ENCODE measurements around the gene B4GALT4. TPM values are rescaled to one million over a fixed set of nuclear protein-coding genes. Genes with fewer than 3 reads are reported as not detected.

B4GALT4 gene
- total and polyA plus RNA-seq, 2 of the 4 experiments (the other 2 are of a cell fraction), result 27.0 to 30.3 TPM

- H2BK20ac ChIP-seq (ENCODE audit: low read depth, low read length), result no peak overlapping the region; the same call in 1 of the 2 replicates
- no peak overlapping the region for H2AK9ac ChIP-seq (replicated peaks; ENCODE audit: low read depth, low read length, poor library complexity)
- TF ChIP-seq BHLHE40 (IDR thresholded peaks at IDR 0.05; ENCODE audit: low read depth, low read length), result no peak
- no peak for TF ChIP-seq NFE2L2 (IDR thresholded peaks at IDR 0.05; ENCODE audit: low read depth, low read length)
- TF ChIP-seq SMC3 (IDR thresholded peaks at IDR 0.05; ENCODE audit: low read depth, low read length), result no peak
- TF ChIP-seq MXI1 (IDR thresholded peaks at IDR 0.05; ENCODE audit: borderline replicate concordance, low read depth, low read length), result no peak
- TF ChIP-seq, protein P1, sequence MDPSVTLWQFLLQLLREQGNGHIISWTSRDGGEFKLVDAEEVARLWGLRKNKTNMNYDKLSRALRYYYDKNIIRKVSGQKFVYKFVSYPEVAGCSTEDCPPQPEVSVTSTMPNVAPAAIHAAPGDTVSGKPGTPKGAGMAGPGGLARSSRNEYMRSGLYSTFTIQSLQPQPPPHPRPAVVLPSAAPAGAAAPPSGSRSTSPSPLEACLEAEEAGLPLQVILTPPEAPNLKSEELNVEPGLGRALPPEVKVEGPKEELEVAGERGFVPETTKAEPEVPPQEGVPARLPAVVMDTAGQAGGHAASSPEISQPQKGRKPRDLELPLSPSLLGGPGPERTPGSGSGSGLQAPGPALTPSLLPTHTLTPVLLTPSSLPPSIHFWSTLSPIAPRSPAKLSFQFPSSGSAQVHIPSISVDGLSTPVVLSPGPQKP (IDR thresholded peaks at IDR 0.05; ENCODE audit: borderline replicate concordance, low read depth, low read length), result no peak
- TF ChIP-seq FOS (IDR thresholded peaks at IDR 0.05; ENCODE audit: low read depth, low read length), result no peak
- no peak for TF ChIP-seq CTCF (conservative IDR thresholded peaks at IDR 0.05; ENCODE audit: low read depth, low read length)
- TF ChIP-seq CEBPB (IDR thresholded peaks at IDR 0.05; ENCODE audit: low read depth, low read length), result no peak
- TF ChIP-seq POLR2A (IDR thresholded peaks at IDR 0.05; ENCODE audit: low read depth, low read length), result no peak
- TF ChIP-seq RAD21 (IDR thresholded peaks at IDR 0.05; ENCODE audit: low read length), result no peak
- no peak for TF ChIP-seq CHD1 (IDR thresholded peaks at IDR 0.05; ENCODE audit: low read depth, low read length)
- TF ChIP-seq RFX5 (IDR thresholded peaks at IDR 0.05; ENCODE audit: low read depth, low read length), result no peak
- no peak for TF ChIP-seq RCOR1 (IDR thresholded peaks at IDR 0.05; ENCODE audit: insufficient replicate concordance, low read length)
- H3K9me3 ChIP-seq (ENCODE audit: control insufficient read depth, insufficient read depth, low read length), result no peaks in the 10 kb centered on the region
- POLR2A ChIA-PET (ENCODE audit: unreplicated experiment), result no interaction called here
- H3K14ac ChIP-seq (replicated peaks; ENCODE audit: low read depth, low read length), result 0 out of 2 replicates have a peak overlapping the region, but pooled peaks have one; percentile 28
- H3K4me2 ChIP-seq (ENCODE audit: low read depth, low read length), result peak overlapping the region; percentile 53; the same call in 1 of the 2 replicates
- H4K91ac ChIP-seq (ENCODE audit: insufficient read depth, low read depth, low read length), result peak overlapping the region; percentile 75; the same call in 1 of the 2 replicates
- H3K9ac ChIP-seq (ENCODE audit: low read depth, low read length), result peak overlapping the region; percentile 38; the same call in 1 of the 2 replicates
- peak overlapping the region; percentile 26 for H2AFZ ChIP-seq (replicated peaks; ENCODE audit: low read length, poor library complexity)
- H3K56ac ChIP-seq (ENCODE audit: extremely low read depth, insufficient read depth, low read length), result no peak overlapping the region
- H4K5ac ChIP-seq (ENCODE audit: low read depth, low read length), result peak overlapping the region; percentile 45; the same call in 1 of the 2 replicates
- no peak overlapping the region for H3K23ac ChIP-seq (ENCODE audit: low read depth, low read length)
- H4K20me1 ChIP-seq (ENCODE audit: insufficient read depth, low read length), result no peaks in the 10 kb centered on the region
- CTCF ChIA-PET, result no interaction called here
- H2BK120ac ChIP-seq (ENCODE audit: low read depth, low read length), result peak overlapping the region; percentile 28; the same call in 1 of the 2 replicates
- H3K9me1 ChIP-seq (ENCODE audit: insufficient read depth, low read length), result 0 out of 2 replicates have a peak, but pooled peaks cover 3% of the 10 kb centered on the region
- intact Hi-C loops (cut with micrococcal nuclease) (no loop called here), dilution Hi-C loops (cut with HindIII; ENCODE audit: low sequenced_read_pairs, unreplicated experiment) (no loop called here), in situ Hi-C loops (cut with MboI; ENCODE audit: low sequenced_read_pairs) (no loop called here)
- peak; percentile 42 for DNase-seq
- H3K4me3 ChIP-seq (ENCODE audit: insufficient read depth, low read depth, low read length), result no peak overlapping the region
- peak overlapping the region in 1 of 2 experiments; percentile 6; a peak in 1 of 4 replicates for H4K8ac ChIP-seq (ENCODE audit: low read depth in 2 of 2, low read length in 2 of 2)
- H3K4me1 ChIP-seq (ENCODE audit: control insufficient read depth, insufficient read depth, low read length), result peaks cover 4% of the 10 kb centered on the region; the same call in 1 of the 2 replicates
- BruUV-seq (replicated peaks), result no TSS peak
- H2AK5ac ChIP-seq (ENCODE audit: low read depth, low read length), result peak overlapping the region; percentile 49; the same call in 1 of the 2 replicates
- peak overlapping the region; percentile 53 for H2BK5ac ChIP-seq (ENCODE audit: low read depth, low read length, poor library complexity, severe bottlenecking)
- H2BK15ac ChIP-seq (ENCODE audit: low read depth, low read length), result peak overlapping the region; percentile 79; the same call in 2 of the 3 replicates
- H3K4ac ChIP-seq (ENCODE audit: low read depth, low read length), result no peak overlapping the region
- no peaks in the 10 kb centered on the region for H3K79me1 ChIP-seq (ENCODE audit: low read depth in 1 of 2, low read length in 2 of 2)
- H3K27me3 ChIP-seq (ENCODE audit: control insufficient read depth, insufficient read depth, low read length), result no peaks in the 10 kb centered on the region
- peak; percentile 78 for ATAC-seq (ENCODE audit: low read depth)
- H3K36me3 ChIP-seq (ENCODE audit: control insufficient read depth, insufficient read depth, low read length), result no peaks in the 10 kb centered on the region
- WGBS, 2 experiments (ENCODE audit: extremely low coverage in 2 of 2, insufficient read length in 1 of 2), result 67% methylated on average over 1 of the region's 3 CpGs; no CpG with 5 or more reads in 1 of the 2 experiments
- H3K27ac ChIP-seq (ENCODE audit: insufficient read depth, low read length), result no peak overlapping the region
- peak overlapping the region; percentile 70; the same call in 1 of the 2 replicates for H3K18ac ChIP-seq (ENCODE audit: low read depth, low read length)
These were observed 69.9 kb downstream of the B4GALT4 start for GRCh38 chr3:119170821-119171220.
